ENCODE results near the gene SMIM38. TPM values are rescaled to one million over a fixed set of nuclear protein-coding genes. Genes with fewer than 3 reads are reported as not detected.

The SMIM38 gene
- total and polyA plus RNA-seq, 2 donors (not counting 1 experiment from before 2014, with no cell fraction given) = 1.2 to 1.6 TPM

DNA sequence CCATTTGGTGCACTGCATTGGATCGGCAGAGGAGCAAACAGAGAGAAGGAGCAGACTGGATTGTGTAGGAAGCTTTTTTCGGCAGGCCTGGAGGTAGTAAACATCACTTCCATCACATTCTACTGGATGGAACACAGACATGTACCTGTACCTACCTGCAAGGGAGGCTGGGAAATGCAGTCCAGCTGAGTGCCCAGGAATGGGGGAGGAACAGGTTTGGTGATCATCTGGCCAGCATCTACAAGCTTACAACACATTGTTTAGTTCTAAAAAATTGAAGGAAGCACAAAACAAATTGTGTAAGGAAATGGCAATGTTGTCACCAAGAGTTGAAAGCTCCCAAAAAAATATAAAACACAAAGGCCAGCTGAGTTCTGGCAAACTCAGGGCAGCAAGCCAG lies 19.1 kb downstream of the SMIM38 start:
- no peak overlapping the region for H3K27ac ChIP-seq (ENCODE audit: low read length in 2 of 2)
- no peaks in the 10 kb centered on the region for H4K20me1 ChIP-seq (ENCODE audit: control insufficient read depth, insufficient read depth, low read length, poor library complexity, severe bottlenecking)
- WGBS (ENCODE audit: insufficient coverage) = no CpG with 5 or more reads among the region's 2 CpGs
- peaks cover 0 to 14% (median 3%) of the 10 kb centered on the region in 3 donors for H3K9me3 ChIP-seq (ENCODE audit: control extremely low read depth in 1 of 3, control insufficient read depth in 2 of 3, insufficient read depth in 1 of 3, low read length in 2 of 3)
- no peaks in the 10 kb centered on the region for H3K4me1 Mint-ChIP-seq
- intact Hi-C loops (cut with micrococcal nuclease) = no loop called here
- ChIA-PET CTCF (no interaction called here), POLR2A (no interaction called here)
- no peak overlapping the region for H2AFZ ChIP-seq (ENCODE audit: insufficient read depth, low read depth, low read length, poor library complexity, severe bottlenecking)
- DNase-seq (no peak), ATAC-seq (ENCODE audit: low read depth) (no peak)
- H3K27me3 Mint-ChIP-seq = no peaks in the 10 kb centered on the region
- H3K9me3 Mint-ChIP-seq (ENCODE audit: insufficient read depth) = peaks cover 8% of the 10 kb centered on the region
- no peak overlapping the region for H3K4me2 ChIP-seq (replicated peaks; ENCODE audit: low read depth, low read length, poor library complexity, severe bottlenecking)
- H3K79me2 ChIP-seq (ENCODE audit: control insufficient read depth, insufficient read depth, low read length) = no peaks in the 10 kb centered on the region
- peaks cover 0 to 4% (median 0%) of the 10 kb centered on the region in 4 experiments for H3K27me3 ChIP-seq (replicated peaks in 1 of 4; ENCODE audit: control extremely low read depth in 1 of 4, control insufficient read depth in 3 of 4, insufficient read depth in 4 of 4, low read length in 3 of 4)
- no peak overlapping the region for H3K4me3 Mint-ChIP-seq
- H3K36me3 ChIP-seq (replicated peaks in 1 of 2; ENCODE audit: control extremely low read depth in 1 of 2, control insufficient read depth in 1 of 2, extremely low read depth in 1 of 2, insufficient read depth in 2 of 2, low read length in 1 of 2) = no peaks in the 10 kb centered on the region
- no peaks in the 10 kb centered on the region for H3K4me1 ChIP-seq (ENCODE audit: control insufficient read depth in 2 of 2, insufficient read depth in 2 of 2, low read length in 2 of 2)
- no peak overlapping the region for H3K9ac ChIP-seq (ENCODE audit: low read length)
- no peak for TF ChIP-seq EZH2 (IDR thresholded peaks at IDR 0.05; ENCODE audit: borderline replicate concordance, insufficient read depth, low read depth, low read length, poor library complexity, severe bottlenecking)
- no peak for TF ChIP-seq CTCF (IDR thresholded peaks at IDR 0.05)
- H3K4me3 ChIP-seq (ENCODE audit: control extremely low read depth in 1 of 5, extremely low read depth in 1 of 5, insufficient read depth in 1 of 5, low read depth in 2 of 5, low read length in 4 of 5) = no peak overlapping the region
- no peak overlapping the region for H3K27ac Mint-ChIP-seq

DNA sequence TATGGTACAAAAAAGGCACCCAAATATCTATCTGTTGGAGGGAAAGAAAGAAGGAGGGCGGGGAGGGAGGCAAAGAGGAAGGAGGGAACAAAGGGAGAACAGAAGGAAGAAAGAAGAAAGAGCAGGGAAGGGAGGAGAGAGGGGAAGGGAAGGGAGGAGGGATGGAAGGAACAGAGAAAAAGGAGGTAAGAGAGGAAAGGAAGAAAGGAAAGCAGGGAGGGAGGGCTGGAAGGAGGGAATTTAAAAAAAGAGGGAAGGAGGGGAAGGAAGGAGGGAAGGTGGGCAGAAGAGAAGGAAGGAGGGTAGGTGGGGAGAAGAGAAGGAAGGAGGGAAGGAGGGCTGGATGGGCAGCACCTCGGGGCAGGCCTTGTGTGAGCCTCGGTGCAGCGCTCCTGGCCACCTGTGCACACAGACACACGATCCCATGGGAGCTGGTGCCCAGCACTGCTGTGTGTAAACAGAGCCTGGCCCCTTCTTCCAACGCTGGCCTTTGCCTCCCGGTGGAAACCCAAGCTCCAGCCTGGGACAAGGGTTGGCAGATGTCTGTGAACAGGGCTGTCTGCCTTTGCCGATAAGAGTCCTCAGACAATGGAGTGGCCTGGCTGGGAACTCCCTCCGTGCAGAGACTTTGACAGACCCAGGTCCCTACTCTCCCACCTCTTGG lies 23.2 kb downstream of the SMIM38 start:
- ChIA-PET POLR2A (no interaction called here), CTCF (no interaction called here)
- H3K9me3 Mint-ChIP-seq (ENCODE audit: insufficient read depth) = peaks cover 8% of the 10 kb centered on the region
- 84% methylated on average over 9 of the region's 9 CpGs for WGBS (ENCODE audit: insufficient coverage)
- intact Hi-C loops (cut with micrococcal nuclease) = no loop called here
- H3K4me1 Mint-ChIP-seq = no peaks in the 10 kb centered on the region
- no peak overlapping the region for H3K4me2 ChIP-seq (replicated peaks; ENCODE audit: low read depth, low read length, poor library complexity, severe bottlenecking)
- H3K36me3 ChIP-seq (replicated peaks in 1 of 2; ENCODE audit: control extremely low read depth in 1 of 2, control insufficient read depth in 1 of 2, extremely low read depth in 1 of 2, insufficient read depth in 2 of 2, low read length in 1 of 2) = no peaks in the 10 kb centered on the region
- no peak overlapping the region for H3K27ac Mint-ChIP-seq
- H3K4me1 ChIP-seq (ENCODE audit: control insufficient read depth in 2 of 2, insufficient read depth in 2 of 2, low read length in 2 of 2) = no peaks in the 10 kb centered on the region
- peaks cover 0 to 8% (median 0%) of the 10 kb centered on the region in 4 experiments for H3K27me3 ChIP-seq (replicated peaks in 1 of 4; ENCODE audit: control extremely low read depth in 1 of 4, control insufficient read depth in 3 of 4, insufficient read depth in 4 of 4, low read length in 3 of 4)
- no peak for DNase-seq
- H3K4me3 Mint-ChIP-seq = no peak overlapping the region
- H3K4me3 ChIP-seq (ENCODE audit: control extremely low read depth in 1 of 5, extremely low read depth in 1 of 5, insufficient read depth in 1 of 5, low read depth in 2 of 5, low read length in 4 of 5) = no peak overlapping the region
- peaks cover 0 to 17% (median 3%) of the 10 kb centered on the region in 3 donors for H3K9me3 ChIP-seq (ENCODE audit: control extremely low read depth in 1 of 3, control insufficient read depth in 2 of 3, insufficient read depth in 1 of 3, low read length in 2 of 3)
- H3K79me2 ChIP-seq (ENCODE audit: control insufficient read depth, insufficient read depth, low read length) = no peaks in the 10 kb centered on the region
- H2AFZ ChIP-seq (ENCODE audit: insufficient read depth, low read depth, low read length, poor library complexity, severe bottlenecking) = no peak overlapping the region
- TF ChIP-seq EZH2 (IDR thresholded peaks at IDR 0.05; ENCODE audit: borderline replicate concordance, insufficient read depth, low read depth, low read length, poor library complexity, severe bottlenecking) (no peak), CTCF (IDR thresholded peaks at IDR 0.05) (no peak)
- peaks cover 14% of the 10 kb centered on the region for H3K27me3 Mint-ChIP-seq
- no peak overlapping the region for H3K27ac ChIP-seq (ENCODE audit: low read length in 2 of 2)
- no peaks in the 10 kb centered on the region for H4K20me1 ChIP-seq (ENCODE audit: control insufficient read depth, insufficient read depth, low read length, poor library complexity, severe bottlenecking)
- no peak overlapping the region for H3K9ac ChIP-seq (ENCODE audit: low read length)
- ATAC-seq (ENCODE audit: low read depth) = no peak

All from B cell (primary cell).